GM21381 (cell line): ENCODE results near the gene NAP1L1.

ENCODE experiments used
- ATAC-seq: cut with Tn5 transposase; IDR thresholded peaks from one replicate; pipeline ENCODE4 v1.9.1; 2021; ENCODE audit warnings: mild to moderate bottlenecking, moderate library complexity; ENCODE audit not compliant: unreplicated experiment

The NAP1L1 gene, protein sequence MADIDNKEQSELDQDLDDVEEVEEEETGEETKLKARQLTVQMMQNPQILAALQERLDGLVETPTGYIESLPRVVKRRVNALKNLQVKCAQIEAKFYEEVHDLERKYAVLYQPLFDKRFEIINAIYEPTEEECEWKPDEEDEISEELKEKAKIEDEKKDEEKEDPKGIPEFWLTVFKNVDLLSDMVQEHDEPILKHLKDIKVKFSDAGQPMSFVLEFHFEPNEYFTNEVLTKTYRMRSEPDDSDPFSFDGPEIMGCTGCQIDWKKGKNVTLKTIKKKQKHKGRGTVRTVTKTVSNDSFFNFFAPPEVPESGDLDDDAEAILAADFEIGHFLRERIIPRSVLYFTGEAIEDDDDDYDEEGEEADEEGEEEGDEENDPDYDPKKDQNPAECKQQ

GRCh38 chr12:76083904-76084862, at the start of gene NAP1L1:
Gene NAP1L1 (minus strand): TSS chr12:76084685. CDS start chr12:76074219, 10,466 bp downstream.
- peak; percentile 89 for ATAC-seq

DNA sequence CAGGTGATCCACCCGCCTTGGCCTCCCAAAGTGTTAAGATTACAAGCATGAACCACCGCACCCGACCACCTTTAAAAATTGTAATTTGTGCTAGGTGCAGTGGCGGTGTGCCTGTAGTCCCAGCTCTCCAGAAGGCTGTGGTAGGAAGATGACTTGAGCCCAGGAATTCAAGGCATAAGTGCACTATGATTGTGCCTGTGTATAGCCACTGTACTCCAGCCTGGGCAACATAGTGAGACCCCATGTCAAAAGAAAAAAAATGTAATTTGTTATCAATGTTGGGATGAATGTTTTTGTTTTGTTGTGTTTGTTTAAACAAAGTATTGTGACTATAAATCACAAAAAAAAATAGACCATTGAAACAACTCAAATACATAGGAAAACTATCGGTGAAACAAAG, 43.1 kb upstream of the NAP1L1 start:
- no peak for ATAC-seq

GRCh38 chr12:76124456-76124855, 40.0 kb upstream of the NAP1L1 start:
- no peak for ATAC-seq

- no peak for ATAC-seq
Measured at GRCh38 chr12:76123259-76124212, 39.1 kb upstream of the NAP1L1 start.

- no peak for ATAC-seq
Measured at GRCh38 chr12:76119887-76120286, 35.4 kb upstream of the NAP1L1 start.

DNA sequence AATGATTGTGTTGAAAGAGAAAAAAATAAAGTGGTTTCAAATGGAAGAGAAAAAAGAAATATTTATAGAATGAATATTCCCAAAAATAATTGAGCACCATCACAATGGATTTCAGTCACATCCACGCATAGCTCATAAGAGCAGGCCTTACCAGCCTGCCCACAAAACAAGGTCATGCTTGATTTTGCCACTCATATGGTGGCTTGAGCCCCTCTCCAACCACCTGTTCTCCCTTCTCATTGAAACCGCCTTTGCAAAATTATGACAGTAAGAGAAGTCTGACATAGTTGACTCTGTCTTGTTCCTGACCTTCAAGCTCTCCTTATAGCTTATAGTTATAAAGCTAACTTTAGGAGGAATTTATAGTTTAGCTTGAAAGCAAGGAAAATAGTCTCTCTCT, 33.3 kb upstream of the NAP1L1 start:
- no peak for ATAC-seq

- no peak for ATAC-seq
Measured at GRCh38 chr12:76117067-76117691, 32.7 kb upstream of the NAP1L1 start.

DNA sequence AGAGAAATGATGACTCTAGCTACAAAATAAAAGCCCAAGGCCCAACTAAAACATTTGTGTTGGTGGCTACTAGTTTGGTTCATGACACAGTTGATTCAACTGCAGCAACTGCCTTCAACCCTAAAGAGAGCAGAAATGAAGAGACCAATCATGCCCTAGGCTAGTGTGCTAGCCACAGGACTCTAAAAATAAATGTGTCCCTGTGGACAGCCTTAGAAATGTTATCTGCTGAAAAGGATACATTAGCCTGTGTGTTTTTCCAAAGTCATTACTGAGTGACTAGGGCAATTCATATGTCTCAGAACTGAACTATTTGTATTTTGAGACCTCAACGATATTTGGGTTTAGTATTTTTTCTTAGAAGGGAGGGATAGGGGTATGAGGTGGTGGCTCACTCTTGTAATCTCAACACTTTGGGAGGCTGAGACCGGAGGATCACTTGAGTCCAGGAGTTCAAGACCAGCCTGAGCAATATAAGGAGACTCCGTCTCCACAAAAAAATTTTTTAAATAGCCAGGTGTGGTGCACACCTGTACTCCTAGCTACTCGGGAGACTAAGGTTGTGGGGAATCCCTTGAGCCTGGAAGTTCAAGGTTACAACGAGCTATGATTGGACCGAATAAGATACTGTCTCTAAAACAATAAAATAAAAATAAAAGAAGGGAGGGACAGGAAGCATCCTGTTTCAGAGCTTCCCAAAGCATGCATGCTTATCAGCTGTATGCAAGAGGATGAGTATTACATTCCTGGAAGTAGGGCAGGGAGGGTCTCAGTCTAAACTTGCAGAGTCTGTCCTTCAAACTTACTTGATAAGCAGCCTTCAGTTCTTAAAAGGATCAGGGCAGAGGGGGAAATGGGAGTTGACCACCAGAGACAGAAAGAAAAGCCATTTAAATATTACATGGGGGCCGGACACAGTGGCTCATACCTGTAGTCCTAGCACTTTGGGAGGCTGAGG, 29.6 kb upstream of the NAP1L1 start:
- ATAC-seq: no peak

DNA sequence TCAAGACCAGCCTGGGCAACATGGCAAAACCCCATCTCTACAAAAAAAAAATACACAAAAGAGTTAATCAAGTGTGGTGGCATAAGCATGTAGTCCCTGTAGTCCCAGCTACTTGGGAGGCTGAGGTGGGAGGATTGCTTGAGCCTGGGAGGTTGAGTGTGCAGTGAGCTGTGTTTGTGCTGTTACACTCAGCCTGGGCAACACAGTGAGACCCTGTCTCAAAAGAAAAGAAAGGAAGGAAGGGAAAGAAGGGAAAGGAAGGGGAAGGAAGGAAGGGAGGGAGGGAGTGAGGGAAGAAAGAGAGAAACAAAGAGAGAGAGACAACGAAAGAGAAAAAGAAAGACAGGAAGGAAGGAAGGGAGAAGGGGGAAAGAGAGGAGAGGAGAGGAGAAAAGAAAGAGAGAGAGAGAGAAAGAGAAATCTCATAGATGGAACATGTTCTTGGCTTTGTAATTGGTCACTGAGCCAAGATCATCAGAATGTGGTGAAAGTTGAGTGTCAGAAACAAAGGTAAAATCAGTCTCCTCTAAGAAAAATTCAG, 26.8 kb upstream of the NAP1L1 start:
- ATAC-seq: no peak

GRCh38 chr12:76109879-76110278, 25.4 kb upstream of the NAP1L1 start:
- no peak for ATAC-seq

DNA sequence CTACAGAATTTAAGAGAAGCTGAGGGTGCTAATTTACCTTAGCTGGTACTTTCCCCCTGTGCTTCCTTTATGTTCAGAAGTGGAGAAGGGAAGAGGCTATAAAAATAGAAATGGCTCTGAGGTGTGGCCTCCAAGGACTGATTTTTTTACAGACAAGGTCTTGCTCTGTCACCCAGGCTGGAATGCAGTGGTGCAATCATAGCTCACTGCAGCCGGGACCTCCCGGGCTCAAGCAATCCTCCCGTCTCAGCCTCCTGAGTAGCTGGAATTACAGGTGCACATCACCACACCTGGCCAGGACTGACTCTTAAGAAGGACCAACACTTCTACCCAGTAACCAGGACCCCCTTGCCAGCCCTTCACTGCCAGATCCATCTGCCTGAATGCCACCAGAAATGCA, 23.9 kb upstream of the NAP1L1 start:
- ATAC-seq: no peak

DNA sequence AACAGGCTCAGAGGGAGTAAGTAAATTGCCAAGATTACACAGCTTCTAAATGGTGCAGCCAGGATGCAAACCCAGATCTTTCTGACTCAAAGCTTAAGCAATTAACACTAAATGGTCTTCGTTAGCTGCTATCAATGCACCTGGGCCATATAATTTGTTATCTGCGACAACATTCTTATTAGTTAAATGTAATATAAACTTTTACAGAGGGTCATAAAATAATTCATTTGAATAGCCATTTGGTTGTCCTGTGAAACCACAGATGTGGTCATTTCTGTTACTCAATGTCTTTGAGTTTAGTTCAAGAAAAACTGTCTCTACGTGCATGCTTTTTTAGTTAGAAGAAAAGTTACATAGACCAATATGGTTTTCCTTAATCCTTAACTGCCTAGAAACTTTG, 22.1 kb upstream of the NAP1L1 start:
- ATAC-seq: no peak

- ATAC-seq: no peak
Measured at GRCh38 chr12:76103958-76104357, 19.5 kb upstream of the NAP1L1 start.

DNA sequence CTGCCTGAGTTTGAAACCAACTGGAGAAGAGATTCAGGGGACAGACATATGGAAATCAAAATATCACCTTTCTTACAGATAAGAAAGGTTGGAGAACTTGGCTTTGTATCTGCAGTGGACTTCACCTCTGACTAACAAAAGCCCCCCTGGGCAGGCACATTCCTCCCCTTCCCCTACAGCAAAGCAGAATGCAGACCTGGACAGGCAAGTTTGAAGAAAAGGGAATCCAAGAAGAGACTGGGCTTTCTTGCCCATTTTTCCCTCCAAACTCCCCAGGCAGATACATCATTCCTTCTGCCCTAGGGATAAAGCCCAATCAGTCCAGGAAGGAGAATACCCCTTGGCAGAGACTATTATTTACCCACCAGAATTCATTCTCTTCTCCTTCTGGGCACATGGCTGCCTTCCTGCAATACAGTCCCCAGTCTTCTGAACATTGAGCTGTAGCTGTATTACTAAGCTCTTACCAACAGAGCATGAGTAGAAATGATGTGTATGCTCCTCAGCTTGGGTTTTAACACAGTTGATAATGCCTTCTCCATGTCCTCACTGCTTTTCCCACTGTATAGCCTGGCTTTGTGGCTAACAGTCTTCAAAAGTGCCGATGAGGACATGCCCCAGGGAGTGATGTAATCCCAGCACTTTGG, 17.4 kb upstream of the NAP1L1 start:
- ATAC-seq: no peak

DNA sequence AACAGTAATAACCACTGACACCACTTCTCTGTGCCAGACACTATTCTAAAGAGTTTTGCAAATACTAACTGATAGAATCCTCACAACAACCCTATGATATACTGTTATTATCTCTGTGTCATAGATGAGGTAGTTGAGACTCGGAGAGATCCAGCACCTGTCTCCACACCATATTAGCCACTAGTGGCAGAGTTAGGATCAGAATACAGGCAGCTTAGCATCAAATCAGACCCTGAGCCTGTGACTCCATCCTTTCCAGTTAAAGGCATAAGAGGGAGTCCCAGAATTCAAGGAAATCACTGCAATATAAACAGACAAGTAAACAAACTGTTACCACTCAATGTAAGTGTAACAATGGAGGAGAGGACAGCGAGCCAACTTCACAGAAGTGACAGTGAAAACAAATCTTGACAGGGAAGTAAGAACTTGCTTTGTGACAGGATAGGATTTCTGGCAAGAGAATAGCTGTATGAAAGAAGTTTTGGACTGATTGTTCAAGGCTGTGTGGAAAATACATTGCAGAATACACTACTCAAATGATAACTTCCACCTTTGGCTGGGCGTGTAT, 11.7 kb upstream of the NAP1L1 start:
- ATAC-seq: no peak

DNA sequence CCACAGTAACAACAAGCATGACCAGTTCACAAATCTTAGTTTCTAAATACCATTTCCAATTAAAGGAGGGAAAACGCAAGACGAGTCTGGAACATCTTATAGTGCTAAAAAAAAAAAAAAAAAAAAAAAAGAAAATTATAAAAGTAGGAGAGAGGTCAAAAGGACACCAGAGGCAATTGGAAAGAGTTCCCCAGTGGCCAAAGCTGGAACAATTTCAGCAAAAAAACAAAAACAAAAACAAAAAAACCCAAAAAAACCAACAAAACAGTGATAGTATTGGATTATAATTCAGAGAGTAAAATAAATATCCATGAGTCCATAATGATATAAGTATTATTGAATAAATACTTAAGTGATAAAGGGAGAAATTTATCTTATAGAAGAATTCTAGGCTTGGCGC, 10.3 kb upstream of the NAP1L1 start:
- ATAC-seq: no peak

DNA sequence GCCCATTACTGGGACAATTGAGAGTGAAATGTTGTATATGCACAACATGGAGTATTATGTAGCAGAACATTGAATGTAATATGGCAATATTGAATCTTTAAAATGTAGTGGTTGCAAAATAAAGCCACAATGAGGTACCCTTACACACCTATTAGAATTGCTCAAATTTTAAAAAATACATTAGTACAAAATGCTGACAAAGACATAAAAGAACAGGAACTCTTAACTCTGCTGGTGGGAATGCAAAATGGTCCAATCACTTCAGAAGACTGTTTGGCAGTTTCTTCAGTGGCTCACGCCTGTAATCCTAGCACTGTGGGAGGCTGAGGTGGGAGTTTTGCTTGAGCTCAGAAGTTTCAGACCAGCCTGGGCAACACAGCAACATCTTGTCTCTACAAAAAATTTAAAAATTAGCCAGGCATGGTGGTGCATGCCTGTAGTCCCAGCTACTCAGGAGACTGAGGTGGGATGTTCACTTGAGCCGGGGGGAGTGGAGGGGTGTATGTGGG, 6.8 kb upstream of the NAP1L1 start:
- no peak for ATAC-seq

DNA sequence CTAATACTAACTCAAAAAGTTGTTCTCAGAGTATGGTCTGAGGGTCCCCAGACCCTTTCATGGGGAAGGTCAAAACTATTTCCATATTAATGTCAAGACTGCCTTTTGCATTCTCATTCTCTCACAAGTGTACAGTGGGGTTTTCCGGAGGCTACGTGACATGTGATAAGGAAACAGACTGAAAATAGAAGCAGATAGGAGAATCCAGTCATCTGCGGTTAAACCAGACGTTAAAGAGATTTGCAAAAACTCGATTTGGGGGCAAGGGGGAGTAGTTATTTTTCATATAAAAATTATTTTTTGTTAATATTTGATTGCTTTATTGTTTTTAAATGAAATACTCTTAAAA, 1.0 kb upstream of the NAP1L1 start:
- ATAC-seq: no peak
